Measurements from ENCODE around the gene RPP25L. TPM values are rescaled to one million over a fixed set of nuclear protein-coding genes. Genes with fewer than 3 reads are reported as not detected.
A peak's percentile ranks its signal among the peaks of the same experiment; 100 is the strongest.

RPP25L gene
- polyA plus RNA-seq, 1 of the 3 experiments (the other 2 are of a cell fraction) = 47.6 TPM

DNA sequence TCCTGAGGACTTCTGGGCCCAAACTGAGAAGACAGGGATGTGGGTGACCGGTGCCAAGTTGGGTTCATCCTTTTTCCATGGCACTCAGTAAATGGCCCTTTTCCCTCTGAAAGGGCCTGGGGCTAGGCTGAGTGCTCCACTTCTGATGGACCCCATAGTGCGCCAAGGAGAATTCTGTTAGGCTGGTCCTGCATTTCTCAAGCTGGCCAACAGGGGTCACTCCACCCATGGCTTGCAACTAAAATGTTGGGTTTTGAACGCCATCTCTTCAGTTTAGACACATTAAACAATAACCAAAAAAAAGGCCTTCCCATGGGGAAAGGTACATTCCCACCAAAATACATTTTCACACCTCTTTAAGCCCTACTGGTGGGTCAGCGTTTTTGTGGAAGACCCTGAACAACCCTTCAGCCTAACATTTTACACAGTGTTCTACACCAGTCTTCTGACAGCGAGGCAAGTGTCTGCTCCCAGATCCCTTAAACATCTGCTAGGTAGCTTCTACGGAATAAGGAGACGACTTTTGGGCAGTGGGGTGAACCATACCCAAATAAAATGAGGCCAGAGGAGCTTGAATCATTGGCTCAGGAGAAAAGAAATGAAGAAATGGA is 49.7 kb downstream of the RPP25L start:
- 71% methylated on average over 7 of the region's 7 CpGs for WGBS (ENCODE audit: low lambda C conversion rate)
- no peaks in the 10 kb centered on the region; the same call in 1 of the 2 replicates for H3K27me3 ChIP-seq (ENCODE audit: insufficient read depth)
- DNase-seq = peak; percentile 59
- H3F3A ChIP-seq (replicated peaks; ENCODE audit: insufficient read depth) = no peaks in the 10 kb centered on the region
- H3K79me2 ChIP-seq (ENCODE audit: insufficient read depth) = no peaks in the 10 kb centered on the region
- ChIA-PET POLR2A (no interaction called here), CTCF (interaction anchor here (0.9 to 8.7 kb wide), 13 partner anchors 8 to 99 kb away, joined by 3 to 83 read pairs (median 6); partner anchors contain the start of gene RPP25L)
- peak overlapping the region in 1 of 2 experiments; percentile 3; a peak in 1 of 4 replicates for H3K4me3 ChIP-seq (ENCODE audit: low read depth in 2 of 2, low read length in 1 of 2)
- H3K9me3 ChIP-seq = no peaks in the 10 kb centered on the region
- no peak overlapping the region for H3K9ac ChIP-seq
- H3K9me2 ChIP-seq = no peaks in the 10 kb centered on the region
- H4K20me1 ChIP-seq (ENCODE audit: insufficient read depth) = no peaks in the 10 kb centered on the region
- H3K4me2 ChIP-seq = no peak overlapping the region
- TF ChIP-seq, protein P1, sequence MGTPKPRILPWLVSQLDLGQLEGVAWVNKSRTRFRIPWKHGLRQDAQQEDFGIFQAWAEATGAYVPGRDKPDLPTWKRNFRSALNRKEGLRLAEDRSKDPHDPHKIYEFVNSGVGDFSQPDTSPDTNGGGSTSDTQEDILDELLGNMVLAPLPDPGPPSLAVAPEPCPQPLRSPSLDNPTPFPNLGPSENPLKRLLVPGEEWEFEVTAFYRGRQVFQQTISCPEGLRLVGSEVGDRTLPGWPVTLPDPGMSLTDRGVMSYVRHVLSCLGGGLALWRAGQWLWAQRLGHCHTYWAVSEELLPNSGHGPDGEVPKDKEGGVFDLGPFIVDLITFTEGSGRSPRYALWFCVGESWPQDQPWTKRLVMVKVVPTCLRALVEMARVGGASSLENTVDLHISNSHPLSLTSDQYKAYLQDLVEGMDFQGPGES (IDR thresholded peaks at IDR 0.05; ENCODE audit: low read depth, low read length) = no peak
- no peak for TF ChIP-seq RFX5 (IDR thresholded peaks at IDR 0.05; ENCODE audit: low read length)
- no peak for TF ChIP-seq YY1 (IDR thresholded peaks at IDR 0.05; ENCODE audit: low read depth)
- TF ChIP-seq, protein P2, sequence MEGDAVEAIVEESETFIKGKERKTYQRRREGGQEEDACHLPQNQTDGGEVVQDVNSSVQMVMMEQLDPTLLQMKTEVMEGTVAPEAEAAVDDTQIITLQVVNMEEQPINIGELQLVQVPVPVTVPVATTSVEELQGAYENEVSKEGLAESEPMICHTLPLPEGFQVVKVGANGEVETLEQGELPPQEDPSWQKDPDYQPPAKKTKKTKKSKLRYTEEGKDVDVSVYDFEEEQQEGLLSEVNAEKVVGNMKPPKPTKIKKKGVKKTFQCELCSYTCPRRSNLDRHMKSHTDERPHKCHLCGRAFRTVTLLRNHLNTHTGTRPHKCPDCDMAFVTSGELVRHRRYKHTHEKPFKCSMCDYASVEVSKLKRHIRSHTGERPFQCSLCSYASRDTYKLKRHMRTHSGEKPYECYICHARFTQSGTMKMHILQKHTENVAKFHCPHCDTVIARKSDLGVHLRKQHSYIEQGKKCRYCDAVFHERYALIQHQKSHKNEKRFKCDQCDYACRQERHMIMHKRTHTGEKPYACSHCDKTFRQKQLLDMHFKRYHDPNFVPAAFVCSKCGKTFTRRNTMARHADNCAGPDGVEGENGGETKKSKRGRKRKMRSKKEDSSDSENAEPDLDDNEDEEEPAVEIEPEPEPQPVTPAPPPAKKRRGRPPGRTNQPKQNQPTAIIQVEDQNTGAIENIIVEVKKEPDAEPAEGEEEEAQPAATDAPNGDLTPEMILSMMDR (IDR thresholded peaks at IDR 0.05) = peak; percentile 58
- TF ChIP-seq SIN3A (IDR thresholded peaks at IDR 0.05; ENCODE audit: borderline replicate concordance, low read depth, low read length) = no peak
- TF ChIP-seq, protein P3, sequence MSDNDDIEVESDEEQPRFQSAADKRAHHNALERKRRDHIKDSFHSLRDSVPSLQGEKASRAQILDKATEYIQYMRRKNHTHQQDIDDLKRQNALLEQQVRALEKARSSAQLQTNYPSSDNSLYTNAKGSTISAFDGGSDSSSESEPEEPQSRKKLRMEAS (IDR thresholded peaks at IDR 0.05; ENCODE audit: low read depth) = no peak
- TF ChIP-seq, protein P4, sequence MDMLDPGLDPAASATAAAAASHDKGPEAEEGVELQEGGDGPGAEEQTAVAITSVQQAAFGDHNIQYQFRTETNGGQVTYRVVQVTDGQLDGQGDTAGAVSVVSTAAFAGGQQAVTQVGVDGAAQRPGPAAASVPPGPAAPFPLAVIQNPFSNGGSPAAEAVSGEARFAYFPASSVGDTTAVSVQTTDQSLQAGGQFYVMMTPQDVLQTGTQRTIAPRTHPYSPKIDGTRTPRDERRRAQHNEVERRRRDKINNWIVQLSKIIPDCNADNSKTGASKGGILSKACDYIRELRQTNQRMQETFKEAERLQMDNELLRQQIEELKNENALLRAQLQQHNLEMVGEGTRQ (IDR thresholded peaks at IDR 0.05; ENCODE audit: borderline replicate concordance, low read depth, low read length) = no peak
- TF ChIP-seq RAD21 (IDR thresholded peaks at IDR 0.05; ENCODE audit: low read length) = peak; percentile 49
- no peak for TF ChIP-seq ELF1 (IDR thresholded peaks at IDR 0.05)
- TF ChIP-seq FOXJ3 (CRISPR knock-in tag; IDR thresholded peaks at IDR 0.05) = no peak
- no peaks in the 10 kb centered on the region for H3K36me3 ChIP-seq (replicated peaks in 1 of 2; ENCODE audit: control insufficient read depth in 1 of 2, insufficient read depth in 2 of 2, low read length in 1 of 2)
- peak overlapping the region in 1 of 2 experiments; percentile 74; a peak in 2 of 4 replicates for H3K27ac ChIP-seq (ENCODE audit: low read depth in 2 of 2, low read length in 1 of 2)
- H2AFZ ChIP-seq (ENCODE audit: low read depth) = no peak overlapping the region
- peaks cover 0 to 70% of the 10 kb centered on the region in 2 experiments; a peak in 2 of 4 replicates for H3K4me1 ChIP-seq (ENCODE audit: control insufficient read depth in 1 of 2, insufficient read depth in 2 of 2, low read depth in 1 of 2, low read length in 1 of 2)

DNA sequence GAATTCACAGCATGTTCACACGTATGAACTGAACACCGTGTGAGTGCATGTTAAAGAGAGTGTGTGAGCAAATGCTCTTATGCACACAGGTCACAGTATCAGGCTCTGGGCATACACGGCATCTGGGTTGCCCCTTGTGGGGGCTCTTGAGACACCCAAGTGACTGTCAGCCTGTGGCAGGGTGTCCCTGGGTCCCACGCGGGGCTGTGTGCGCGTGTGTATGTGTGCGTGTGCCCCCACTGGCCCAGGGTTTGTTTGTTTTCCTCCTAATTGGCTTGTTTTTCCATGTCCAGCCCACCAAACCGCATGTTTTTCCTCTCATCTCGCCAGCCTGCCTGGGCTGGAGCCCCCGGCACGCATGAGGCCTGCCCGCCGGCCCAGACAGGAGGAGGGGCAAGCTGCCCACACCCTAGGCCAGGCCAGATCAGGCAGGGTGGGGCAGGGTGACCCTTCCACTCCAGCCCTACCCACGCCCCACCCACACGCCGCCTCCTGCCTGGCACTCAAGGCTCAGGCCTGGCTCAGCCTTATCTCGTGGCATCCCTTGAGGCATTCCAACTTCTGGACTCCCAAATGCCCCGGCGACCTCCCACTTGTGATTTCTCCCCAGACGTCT is 51.2 kb downstream of the RPP25L start:
- CTCF ChIA-PET = interaction anchor here (0.7 to 18.0 kb wide), 7 partner anchors 7 to 97 kb away, joined by 3 to 507 read pairs (median 3); partner anchors contain the start of gene CNTFR
- Histone ChIP-seq H3K9ac (no peak overlapping the region), H3K4me1 (ENCODE audit: control insufficient read depth in 1 of 2, insufficient read depth in 2 of 2, low read depth in 1 of 2, low read length in 1 of 2) (peaks cover 0 to 70% of the 10 kb centered on the region in 2 experiments; a peak in 2 of 4 replicates), H3F3A (replicated peaks; ENCODE audit: insufficient read depth) (no peaks in the 10 kb centered on the region), H2AFZ (ENCODE audit: low read depth) (no peak overlapping the region), H3K9me3 (no peaks in the 10 kb centered on the region), H3K4me3 (ENCODE audit: low read depth in 2 of 2, low read length in 1 of 2) (no peak overlapping the region), H3K36me3 (replicated peaks in 1 of 2; ENCODE audit: control insufficient read depth in 1 of 2, insufficient read depth in 2 of 2, low read length in 1 of 2) (no peaks in the 10 kb centered on the region), H3K4me2 (no peak overlapping the region; the same call in 1 of the 2 replicates), H3K79me2 (ENCODE audit: insufficient read depth) (no peaks in the 10 kb centered on the region), H4K20me1 (ENCODE audit: insufficient read depth) (no peaks in the 10 kb centered on the region), H3K27me3 (ENCODE audit: insufficient read depth) (no peaks in the 10 kb centered on the region), H3K9me2 (no peaks in the 10 kb centered on the region), H3K27ac (ENCODE audit: low read depth in 2 of 2, low read length in 1 of 2) (peak overlapping the region in 1 of 2 experiments; percentile 74; a peak in 2 of 4 replicates)
- WGBS (ENCODE audit: low lambda C conversion rate) = 80% methylated on average over 18 of the region's 21 CpGs
- peak; percentile 70 for DNase-seq
- POLR2A ChIA-PET = no interaction called here
- TF ChIP-seq, protein P1 (IDR thresholded peaks at IDR 0.05; ENCODE audit: low read depth, low read length) = no peak
- peak; percentile 19; the same call in 1 of the 2 replicates for TF ChIP-seq GATA2 (CRISPR knock-in tag; IDR thresholded peaks at IDR 0.05)
